ENCODE results near the gene TIAM1. TPM values are rescaled to one million over a fixed set of nuclear protein-coding genes. Genes with fewer than 3 reads are reported as not detected.

TIAM1 gene
- total RNA-seq, 1 experiment from 2014 or later, result 15.2 TPM

GRCh38 chr21:31087639-31088473 is 256.2 kb downstream of the TIAM1 start:
- BruUV-seq (replicated peaks), result no TSS peak
- CTCF ChIA-PET, result no interaction called here
- intact Hi-C loops (cut with micrococcal nuclease; ENCODE audit: unreplicated experiment), result no loop called here
- H3K27ac Mint-ChIP-seq (ENCODE audit: unreplicated experiment), result no peak overlapping the region
- no peaks in the 10 kb centered on the region for H3K4me1 Mint-ChIP-seq (ENCODE audit: low read depth, unreplicated experiment)
- peaks cover 1% of the 10 kb centered on the region for H3K27me3 Mint-ChIP-seq (ENCODE audit: unreplicated experiment)
- DNase-seq, result no peak
- no peaks in the 10 kb centered on the region for H3K36me3 Mint-ChIP-seq (ENCODE audit: insufficient read depth, unreplicated experiment)
- H3K9me3 Mint-ChIP-seq (ENCODE audit: low read depth, unreplicated experiment), result no peaks in the 10 kb centered on the region
- TF ChIP-seq CTCF (IDR thresholded peaks at IDR 0.05; ENCODE audit: unreplicated experiment), result no peak
- H3K4me3 Mint-ChIP-seq (ENCODE audit: low read depth, unreplicated experiment), result no peak overlapping the region

GRCh38 chr21:31084689-31085088 is 259.4 kb downstream of the TIAM1 start:
- CTCF ChIA-PET, result no interaction called here

GRCh38 chr21:31078796-31079195 is 265.3 kb downstream of the TIAM1 start:
- H3K27me3 Mint-ChIP-seq (ENCODE audit: unreplicated experiment), result peaks cover 56% of the 10 kb centered on the region
- BruUV-seq (replicated peaks), result no TSS peak
- intact Hi-C loops (cut with micrococcal nuclease; ENCODE audit: unreplicated experiment), result no loop called here
- H3K36me3 Mint-ChIP-seq (ENCODE audit: insufficient read depth, unreplicated experiment), result no peaks in the 10 kb centered on the region
- H3K27ac Mint-ChIP-seq (ENCODE audit: unreplicated experiment), result no peak overlapping the region
- peaks cover 2% of the 10 kb centered on the region for H3K9me3 Mint-ChIP-seq (ENCODE audit: low read depth, unreplicated experiment)
- H3K4me3 Mint-ChIP-seq (ENCODE audit: low read depth, unreplicated experiment), result no peak overlapping the region
- TF ChIP-seq CTCF (IDR thresholded peaks at IDR 0.05; ENCODE audit: unreplicated experiment), result no peak
- CTCF ChIA-PET, result no interaction called here
- DNase-seq, result no peak
- no peaks in the 10 kb centered on the region for H3K4me1 Mint-ChIP-seq (ENCODE audit: low read depth, unreplicated experiment)

More at GRCh38 chr21:31084689-31085088, 259.4 kb downstream of the TIAM1 start:
- Mint-ChIP-seq H3K27me3 (ENCODE audit: unreplicated experiment) (peaks cover 9% of the 10 kb centered on the region), H3K4me1 (ENCODE audit: low read depth, unreplicated experiment) (no peaks in the 10 kb centered on the region), H3K36me3 (ENCODE audit: insufficient read depth, unreplicated experiment) (no peaks in the 10 kb centered on the region), H3K4me3 (ENCODE audit: low read depth, unreplicated experiment) (no peak overlapping the region), H3K27ac (ENCODE audit: unreplicated experiment) (no peak overlapping the region), H3K9me3 (ENCODE audit: low read depth, unreplicated experiment) (no peaks in the 10 kb centered on the region)
- no TSS peak for BruUV-seq (replicated peaks)
- no peak for TF ChIP-seq CTCF (IDR thresholded peaks at IDR 0.05; ENCODE audit: unreplicated experiment)
- intact Hi-C loops (cut with micrococcal nuclease; ENCODE audit: unreplicated experiment), result no loop called here
- no peak for DNase-seq

DNA sequence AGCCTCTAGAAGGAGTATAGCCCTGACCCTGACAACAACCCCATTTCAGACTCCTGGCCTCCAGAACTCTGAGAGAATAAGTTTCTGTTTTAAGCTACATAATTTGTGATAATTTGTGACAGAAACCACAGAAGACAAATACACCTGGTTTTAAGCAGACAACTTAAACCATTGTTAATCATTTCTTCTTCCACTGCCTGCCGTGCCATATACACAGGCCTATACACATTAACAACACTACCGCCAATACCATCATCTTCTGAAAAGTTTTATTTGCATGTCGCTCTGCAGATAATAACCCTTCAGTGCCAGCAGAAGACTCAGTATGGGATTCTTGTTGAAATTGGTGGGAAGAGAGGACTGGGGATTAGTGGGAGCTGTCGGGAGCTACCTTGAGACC is 265.8 kb downstream of the TIAM1 start:
- H3K9me3 Mint-ChIP-seq (ENCODE audit: low read depth, unreplicated experiment), result peaks cover 2% of the 10 kb centered on the region
- peaks cover 62% of the 10 kb centered on the region for H3K27me3 Mint-ChIP-seq (ENCODE audit: unreplicated experiment)
- intact Hi-C loops (cut with micrococcal nuclease; ENCODE audit: unreplicated experiment), result no loop called here
- TF ChIP-seq CTCF (IDR thresholded peaks at IDR 0.05; ENCODE audit: unreplicated experiment), result no peak
- H3K27ac Mint-ChIP-seq (ENCODE audit: unreplicated experiment), result no peak overlapping the region
- CTCF ChIA-PET, result no interaction called here
- no peaks in the 10 kb centered on the region for H3K4me1 Mint-ChIP-seq (ENCODE audit: low read depth, unreplicated experiment)
- no peak for DNase-seq
- no peaks in the 10 kb centered on the region for H3K36me3 Mint-ChIP-seq (ENCODE audit: insufficient read depth, unreplicated experiment)
- BruUV-seq (replicated peaks), result no TSS peak
- no peak overlapping the region for H3K4me3 Mint-ChIP-seq (ENCODE audit: low read depth, unreplicated experiment)
